SKM-1 (cell line): ENCODE measurements around the gene TRAK1.
"Not testable (repeated sequence)": the region's sequence is repeated elsewhere in the genome, so short reads cannot be mapped to it uniquely, and the experiment has no call there.

Source experiments
- DNase-seq: peaks from one replicate; lab custom pipeline; 2025; ENCODE audit not compliant: unreplicated experiment; lab: John Stamatoyannopoulos, UW

Gene TRAK1

DNA sequence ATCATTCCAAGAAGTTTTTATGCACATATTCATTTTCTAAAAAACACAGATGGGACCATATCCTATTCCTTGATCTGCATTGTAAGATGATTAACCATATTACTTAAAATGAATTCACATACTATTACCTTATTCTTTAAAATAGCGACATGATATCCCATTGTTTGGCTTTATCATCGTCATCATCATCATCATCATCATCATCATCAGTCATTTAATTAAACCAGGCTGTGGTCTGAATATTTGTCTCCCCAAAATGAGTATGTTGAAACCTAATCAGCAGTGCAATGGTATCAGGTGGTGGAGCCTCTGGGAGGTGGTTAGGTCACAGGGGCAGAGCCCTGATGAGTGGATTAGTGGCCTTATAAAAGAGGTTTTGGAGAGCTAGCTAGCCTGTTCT, 4.4 kb downstream of the TRAK1 start:
- DNase-seq: no peak

DNA sequence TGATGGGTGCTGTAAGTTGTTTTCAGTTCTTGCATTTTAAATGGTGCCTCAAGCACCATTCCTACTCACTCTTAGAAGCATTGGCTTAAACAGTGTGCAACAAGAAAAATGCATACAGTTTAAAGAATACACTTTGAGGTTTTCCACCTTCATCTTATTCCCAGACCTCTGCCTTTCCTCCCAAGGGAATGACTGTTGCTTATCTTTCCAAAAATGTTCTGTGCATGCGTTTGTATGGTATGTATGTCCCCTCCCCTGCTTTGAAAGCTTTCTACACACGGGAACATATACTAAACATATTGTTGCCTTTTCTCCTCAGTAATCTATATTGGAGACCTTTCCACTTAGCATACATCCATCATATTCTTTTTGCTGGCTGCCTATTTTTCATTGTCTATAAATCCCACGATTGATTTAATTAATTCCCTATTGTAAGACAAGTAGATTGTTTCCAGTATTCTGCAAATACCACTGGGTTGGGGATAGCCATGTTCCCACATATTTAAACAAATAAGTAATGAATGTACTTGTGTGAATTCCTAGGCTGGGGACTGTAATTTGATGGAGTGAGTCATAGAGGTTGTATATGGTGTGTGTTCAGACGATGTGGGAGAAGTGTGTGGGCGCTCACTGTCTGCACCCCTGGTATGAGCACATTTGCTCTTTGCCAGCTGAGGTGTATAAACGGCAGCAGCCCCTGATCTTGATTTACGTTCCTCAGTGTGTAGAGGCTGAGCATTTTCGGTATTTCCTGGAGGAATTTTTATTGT, 5.8 kb downstream of the TRAK1 start:
- no peak for DNase-seq

- no peak for DNase-seq
Observed at GRCh38 chr3:42097566-42097946, 6.4 kb downstream of the TRAK1 start.

DNA sequence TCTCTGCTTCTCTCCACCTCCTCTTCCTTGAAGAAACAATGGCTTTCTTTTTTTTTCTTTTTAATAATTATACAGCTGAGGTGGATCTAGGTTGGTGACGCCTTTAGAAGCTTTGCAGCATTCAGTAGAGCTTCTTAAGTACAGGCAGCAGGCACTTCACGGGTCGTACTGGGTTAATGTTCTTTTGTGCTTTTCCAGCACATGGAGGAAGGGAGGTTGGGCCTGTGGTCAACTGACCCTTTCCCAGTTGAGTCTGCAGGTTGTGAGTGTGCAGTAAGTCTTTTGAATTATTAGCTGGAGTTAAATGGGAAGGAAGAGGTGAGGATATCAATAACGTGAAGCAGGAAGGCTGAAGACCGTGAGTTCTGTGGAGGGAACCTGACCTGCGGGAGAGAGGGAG, 7.0 kb downstream of the TRAK1 start:
- no peak for DNase-seq

- DNase-seq: no peak
Observed at GRCh38 chr3:42099020-42099765, 8.0 kb downstream of the TRAK1 start.

DNA sequence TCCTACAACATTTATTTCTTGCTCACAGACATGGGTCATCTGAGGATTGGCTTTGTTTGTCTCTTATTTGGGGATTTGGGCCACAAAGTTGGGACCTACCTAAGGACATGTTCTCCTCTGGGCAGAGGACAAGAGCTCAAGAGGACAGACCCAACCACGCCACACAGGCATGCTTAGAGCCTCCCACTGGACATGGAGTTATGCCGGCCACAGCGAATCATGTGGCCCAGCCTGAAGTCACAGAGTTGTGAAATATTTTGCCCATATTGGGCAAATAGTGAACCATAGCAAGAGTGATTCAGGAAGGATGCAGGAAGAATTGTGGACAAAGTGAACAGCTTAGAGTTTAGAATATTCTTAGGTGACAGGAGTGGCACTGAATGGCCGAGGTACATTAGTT, 9.9 kb downstream of the TRAK1 start:
- no peak for DNase-seq

DNA sequence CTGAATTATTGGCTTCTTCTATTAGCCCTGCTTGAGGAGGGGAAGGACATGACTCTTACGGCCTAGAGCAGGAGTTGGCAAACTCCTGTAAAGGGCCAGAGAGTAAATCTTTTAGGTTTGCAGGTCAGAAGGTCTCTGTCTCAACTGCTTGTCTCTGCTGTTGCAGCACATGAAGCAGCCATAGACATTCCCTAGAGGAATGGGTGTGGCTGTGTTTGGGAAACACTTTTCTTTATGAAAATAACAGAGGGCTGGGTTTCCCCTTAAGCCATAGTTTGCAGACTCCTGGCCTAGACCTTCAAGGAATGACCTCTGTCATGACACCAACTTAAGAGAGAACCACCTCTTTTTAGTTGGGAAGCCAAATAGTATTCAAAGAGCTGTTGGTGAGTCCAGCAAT, 10.3 kb downstream of the TRAK1 start:
- no peak for DNase-seq

- no peak for DNase-seq
Observed at GRCh38 chr3:42102571-42102970, 11.4 kb downstream of the TRAK1 start.

DNA sequence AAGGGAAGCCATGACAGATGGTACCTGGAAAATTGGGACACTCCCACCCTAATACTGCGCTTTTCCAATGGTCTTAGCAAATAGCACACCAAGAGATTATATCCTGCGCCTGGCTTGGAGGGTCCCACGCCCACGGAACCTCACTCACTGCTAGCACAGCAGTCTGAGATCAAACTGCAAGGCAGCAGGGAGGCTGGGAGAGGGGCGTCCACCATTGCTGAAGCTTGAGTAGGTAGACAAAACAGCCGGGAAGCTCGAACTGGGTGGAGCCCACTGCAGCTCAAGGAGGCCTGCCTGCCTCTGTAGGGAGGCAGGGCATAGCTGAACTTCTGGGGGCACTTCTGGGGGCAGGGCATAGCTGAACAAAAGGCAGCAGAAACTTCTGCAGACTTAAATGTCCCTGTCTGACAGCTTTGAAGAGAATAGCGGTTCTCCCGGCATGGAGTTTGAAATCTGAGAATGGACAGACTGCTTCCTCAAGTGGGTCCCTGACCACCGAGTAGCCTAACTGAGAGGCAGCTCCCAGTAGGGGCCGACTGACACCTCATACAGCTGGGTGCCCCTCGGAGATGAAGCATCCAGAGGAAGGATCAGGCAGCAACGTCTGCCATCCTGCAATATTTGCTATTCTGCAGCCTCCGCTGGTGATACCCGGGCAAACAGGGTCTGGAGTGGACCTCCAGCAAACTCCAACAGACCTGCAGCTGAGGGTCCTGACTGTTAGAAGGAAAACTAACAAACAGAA, 12.9 kb downstream of the TRAK1 start:
- DNase-seq: not testable (repeated sequence)

GRCh38 chr3:42105994-42106393, 14.8 kb downstream of the TRAK1 start:
- not testable (repeated sequence) for DNase-seq

DNA sequence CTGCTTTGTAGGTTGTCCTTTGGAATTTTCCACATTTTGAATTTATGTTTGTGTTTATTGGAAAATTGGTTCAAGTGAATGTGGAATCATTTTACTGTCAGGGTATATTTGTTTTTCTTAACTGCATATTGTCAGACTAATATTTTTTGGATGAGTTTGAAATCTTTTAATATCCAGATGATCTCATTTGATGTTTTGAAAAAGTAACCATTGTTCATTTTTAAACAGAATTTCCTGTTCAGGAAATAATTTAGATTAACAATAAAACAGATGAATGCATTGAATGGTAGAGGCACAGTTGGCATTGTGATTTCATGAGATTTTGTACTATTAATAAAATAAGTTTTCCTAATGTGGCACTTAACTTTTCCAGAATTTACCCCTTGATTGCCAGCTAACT, 15.5 kb downstream of the TRAK1 start:
- no peak for DNase-seq

DNA sequence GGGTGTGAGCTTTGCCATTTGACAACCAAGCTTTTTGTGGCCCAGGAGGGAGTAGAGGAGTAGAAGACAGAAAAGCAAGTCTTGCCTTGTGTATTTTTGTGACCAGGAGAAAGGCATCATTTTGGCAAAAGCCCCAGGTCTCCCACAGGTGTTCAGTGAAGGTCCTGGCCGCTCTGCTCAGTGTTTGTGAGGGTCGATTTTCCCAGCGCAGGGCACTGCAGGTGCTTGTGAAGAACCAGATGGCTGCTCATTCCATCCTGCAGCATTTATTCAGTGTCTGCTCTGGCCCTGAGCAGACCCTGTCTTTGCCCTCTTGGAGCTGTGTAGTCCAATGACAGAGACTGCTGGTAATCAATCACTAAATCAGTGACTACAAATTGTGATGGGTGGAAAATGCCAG, 19.5 kb downstream of the TRAK1 start:
- no peak for DNase-seq

DNA sequence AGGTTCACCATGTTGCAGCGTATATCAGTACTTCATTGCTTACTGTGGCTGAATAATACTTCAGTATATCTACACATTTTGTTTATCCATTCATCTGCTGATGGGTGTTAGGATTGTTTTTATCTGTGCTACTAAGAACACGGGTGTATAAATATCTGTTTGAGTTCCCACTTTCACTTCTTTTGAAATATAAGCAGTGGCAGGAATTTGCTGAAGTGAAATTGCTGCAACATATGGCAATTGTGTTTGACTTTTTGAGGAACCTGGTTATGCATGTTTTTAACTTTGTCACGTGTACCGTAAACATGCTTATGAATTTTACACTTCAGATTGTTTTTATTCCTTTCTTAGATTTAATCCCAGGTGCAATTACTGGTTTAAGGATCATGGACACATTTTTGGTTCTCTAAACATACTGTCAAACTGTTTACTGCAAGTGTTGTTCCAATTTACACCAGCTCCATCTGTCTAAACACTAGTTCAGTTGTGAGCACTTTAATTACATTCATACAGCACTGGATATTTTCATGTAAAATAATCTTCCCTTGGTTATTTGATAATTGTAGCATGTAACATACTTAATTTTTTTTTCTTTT, 23.1 kb downstream of the TRAK1 start:
- no peak for DNase-seq

GRCh38 chr3:42115215-42115614, 24.1 kb downstream of the TRAK1 start:
- DNase-seq: no peak

GRCh38 chr3:42115946-42116345, 24.8 kb downstream of the TRAK1 start:
- no peak for DNase-seq

DNA sequence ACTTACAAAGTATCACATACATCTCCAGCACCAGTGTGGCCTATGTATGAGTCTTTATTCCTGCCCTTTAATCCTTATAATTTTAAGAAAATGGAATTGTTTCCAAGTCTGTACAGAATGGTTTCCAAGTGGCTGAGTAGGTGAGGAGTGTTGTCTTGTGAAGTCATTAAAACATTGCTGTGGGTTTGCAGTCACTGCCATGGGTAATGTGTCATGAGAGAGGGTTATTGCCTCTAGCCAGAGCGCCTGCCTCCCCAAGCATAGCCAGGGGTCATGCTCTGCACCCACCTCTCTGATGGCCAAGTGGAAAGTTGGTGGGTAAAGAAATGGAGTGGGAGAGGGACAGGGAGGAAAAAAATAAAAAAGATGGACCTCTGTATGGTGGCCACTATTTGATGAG, 25.3 kb downstream of the TRAK1 start:
- no peak for DNase-seq

GRCh38 chr3:42117175-42118008, 26.2 kb downstream of the TRAK1 start:
- no peak for DNase-seq

- DNase-seq: no peak
Observed at GRCh38 chr3:42118762-42119361, 27.7 kb downstream of the TRAK1 start.

DNA sequence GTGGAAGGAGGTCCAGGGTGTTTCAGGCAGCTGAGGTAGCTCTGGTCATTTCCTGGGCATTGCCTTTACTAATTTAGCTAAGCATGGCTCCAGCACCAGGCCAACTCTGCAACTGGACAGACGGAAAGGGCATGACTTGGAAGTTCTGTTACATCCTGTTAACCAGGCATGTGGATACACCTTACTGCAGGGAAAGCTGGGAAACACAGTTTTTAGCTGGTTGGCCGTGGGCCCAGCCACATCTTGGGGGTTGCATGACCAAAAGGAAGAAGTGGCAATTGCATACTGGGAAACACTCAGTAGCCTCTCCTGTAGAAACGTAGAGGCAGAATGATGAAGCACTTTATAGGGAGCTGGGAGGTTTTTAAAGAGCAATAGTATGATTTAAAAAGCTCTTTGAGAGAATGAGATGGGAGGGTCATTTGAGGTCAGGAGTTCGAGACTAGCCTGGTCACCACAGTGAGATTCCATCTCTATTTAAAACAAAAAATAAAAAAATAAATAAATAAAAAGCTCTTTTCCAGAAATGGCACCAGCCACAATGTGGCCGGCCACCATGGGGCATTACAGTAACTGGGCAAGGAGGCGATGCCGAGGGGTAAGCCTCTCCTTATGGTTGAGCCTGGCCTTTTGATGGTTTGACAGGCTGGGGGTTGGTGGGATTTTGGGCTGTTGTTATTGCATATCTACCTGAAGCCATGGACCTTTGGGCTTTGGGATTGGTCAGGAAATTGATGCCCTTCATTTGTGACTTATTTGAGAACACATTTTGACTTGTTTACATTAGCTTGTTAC, 28.6 kb downstream of the TRAK1 start:
- DNase-seq: no peak
